Neural progenitor cell (in vitro differentiated cells): ENCODE data around the gene SYNJ2. TPM values are rescaled to one million over a fixed set of nuclear protein-coding genes. Genes with fewer than 3 reads are reported as not detected.

ENCODE experiments used
- DNase-seq: peaks from one replicate; pipeline ENCODE4 v3.0.0-alpha.2; 2016; ENCODE audit warnings: low spot score
- H2AFZ ChIP-seq: fragments of 200-600 bp; sonication (generic); replicated peaks from 2 replicates; pipeline ENCODE4 v1.6.1; 2016; ENCODE audit warnings: antibody characterized with exemption
- H3F3A ChIP-seq: fragments of 200-600 bp; sonication (generic); 2 replicates; pipeline ENCODE4 v1.6.1; 2016; ENCODE audit warnings: antibody characterized with exemption, low read depth
- H3K27ac ChIP-seq: fragments of 200-600 bp; sonication (generic); 2 replicates; pipeline ENCODE4 v1.5.1; 2016; ENCODE audit warnings: mild to moderate bottlenecking
- H3K27me3 ChIP-seq: fragments of 200-600 bp; sonication (generic); 2 replicates; pipeline ENCODE4 v1.6.1; 2016; ENCODE audit warnings: mild to moderate bottlenecking, moderate library complexity
- H3K36me3 ChIP-seq: fragments of 200-600 bp; sonication (generic); 2 replicates; pipeline ENCODE4 v1.5.1; 2016
- H3K4me1 ChIP-seq: fragments of 200-600 bp; sonication (generic); 2 replicates; pipeline ENCODE4 v1.6.1; 2016; ENCODE audit warnings: mixed run types
- H3K4me2 ChIP-seq: fragments of 200-600 bp; sonication (generic); 2 replicates; pipeline ENCODE4 v1.6.1; 2016
- H3K4me3 ChIP-seq: fragments of 200-600 bp; sonication (generic); 2 replicates; pipeline ENCODE4 v1.5.1; 2016
- H3K79me2 ChIP-seq: fragments of 200-600 bp; sonication (generic); 2 replicates; pipeline ENCODE4 v1.6.1; 2016; ENCODE audit warnings: low read depth
- H3K9ac ChIP-seq: fragments of 200-600 bp; sonication (generic); 2 replicates; pipeline ENCODE4 v1.6.1; 2016
- H3K9me3 ChIP-seq: fragments of 200-600 bp; sonication (generic); 2 replicates; pipeline ENCODE4 v1.5.1; 2016; ENCODE audit warnings: low read depth
- H4K20me1 ChIP-seq: fragments of 200-600 bp; sonication (generic); 2 replicates; pipeline ENCODE4 v1.6.1; 2016; ENCODE audit warnings: low read depth
- H3K27ac Mint-ChIP-seq: 3 replicates; pipeline ENCODE4 v1.8.0; 2021; ENCODE audit warnings: mixed read lengths
- H3K27me3 Mint-ChIP-seq: 2 replicates; pipeline ENCODE4 v1.8.0; 2022; ENCODE audit warnings: low read depth, mild to moderate bottlenecking, inconsistent platforms, moderate library complexity, mixed read lengths; ENCODE audit not compliant: insufficient read depth
- H3K36me3 Mint-ChIP-seq: 3 replicates; pipeline ENCODE4 v1.8.0; 2021; ENCODE audit warnings: mixed read lengths
- H3K4me1 Mint-ChIP-seq: 3 replicates; pipeline ENCODE4 v1.8.0; 2021; ENCODE audit warnings: mixed read lengths
- H3K4me3 Mint-ChIP-seq: 3 replicates; pipeline ENCODE4 v1.8.0; 2021; ENCODE audit warnings: mild to moderate bottlenecking, moderate library complexity, mixed read lengths
- H3K9me3 Mint-ChIP-seq: 3 replicates; pipeline ENCODE4 v1.8.0; 2020; ENCODE audit warnings: mixed read lengths
- EZH2 ChIP-seq: fragments of 200-600 bp; sonication (generic); IDR thresholded peaks from 2 replicates; pipeline ENCODE4 v1.6.1; 2017; ENCODE audit warnings: antibody characterized with exemption, mild to moderate bottlenecking, moderate library complexity
- EZH2phosphoT487 ChIP-seq: fragments of 200-600 bp; sonication (generic); IDR thresholded peaks from 2 replicates; pipeline ENCODE4 v1.6.1; 2017; ENCODE audit warnings: antibody characterized with exemption
- total RNA-seq: library from RNA; depleted of rRNA; stranded (reverse); fragments of >200 nt; gene quantifications from 2 replicates; pipeline ENCODE4 v1.2.3, GENCODE V29; 2015; ENCODE audit warnings: low replicate concordance
- TF ChIP-seq, protein P1 (sequence below): fragments of 200-600 bp; sonication (generic); IDR thresholded peaks from 2 replicates; pipeline ENCODE4 v1.5.1; 2017; ENCODE audit warnings: antibody characterized with exemption, mild to moderate bottlenecking

Gene SYNJ2
- total RNA-seq, 1 donor from 2014 or later: 4.8 TPM

DNA sequence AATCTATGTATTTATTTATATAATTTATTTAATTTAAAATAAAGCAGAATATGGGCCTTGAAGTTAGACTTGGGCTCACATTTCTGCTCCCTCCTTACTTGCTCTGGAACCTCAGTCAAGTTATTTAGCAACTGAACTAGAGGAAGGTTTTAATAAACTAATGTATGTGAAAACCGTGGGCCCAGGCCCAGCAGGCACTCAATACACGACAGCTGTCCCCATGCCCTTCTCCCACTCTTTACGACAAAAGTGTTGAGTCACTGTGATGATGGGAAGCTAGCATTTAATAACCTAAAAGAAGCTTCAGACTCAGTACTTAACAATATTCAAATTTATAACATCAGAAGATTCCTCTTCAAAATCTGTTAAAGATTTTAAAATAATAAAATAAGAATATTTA is 139.7 kb downstream of the SYNJ2 start:
- Mint-ChIP-seq H3K4me1 (no peaks in the 10 kb centered on the region), H3K36me3 (peaks cover 18% of the 10 kb centered on the region), H3K27me3 (no peaks in the 10 kb centered on the region), H3K9me3 (no peaks in the 10 kb centered on the region), H3K27ac (no peak overlapping the region), H3K4me3 (no peak overlapping the region)
- no peak for DNase-seq
- Histone ChIP-seq H4K20me1 (no peaks in the 10 kb centered on the region), H3K36me3 (no peaks in the 10 kb centered on the region), H3K4me3 (no peak overlapping the region), H3K4me1 (no peaks in the 10 kb centered on the region), H3K9me3 (no peaks in the 10 kb centered on the region), H3K4me2 (no peak overlapping the region), H3K79me2 (no peaks in the 10 kb centered on the region), H3K27me3 (no peaks in the 10 kb centered on the region), H2AFZ (no peak overlapping the region), H3K27ac (no peak overlapping the region), H3K9ac (no peak overlapping the region), H3F3A (no peaks in the 10 kb centered on the region)
- TF ChIP-seq, protein P1, sequence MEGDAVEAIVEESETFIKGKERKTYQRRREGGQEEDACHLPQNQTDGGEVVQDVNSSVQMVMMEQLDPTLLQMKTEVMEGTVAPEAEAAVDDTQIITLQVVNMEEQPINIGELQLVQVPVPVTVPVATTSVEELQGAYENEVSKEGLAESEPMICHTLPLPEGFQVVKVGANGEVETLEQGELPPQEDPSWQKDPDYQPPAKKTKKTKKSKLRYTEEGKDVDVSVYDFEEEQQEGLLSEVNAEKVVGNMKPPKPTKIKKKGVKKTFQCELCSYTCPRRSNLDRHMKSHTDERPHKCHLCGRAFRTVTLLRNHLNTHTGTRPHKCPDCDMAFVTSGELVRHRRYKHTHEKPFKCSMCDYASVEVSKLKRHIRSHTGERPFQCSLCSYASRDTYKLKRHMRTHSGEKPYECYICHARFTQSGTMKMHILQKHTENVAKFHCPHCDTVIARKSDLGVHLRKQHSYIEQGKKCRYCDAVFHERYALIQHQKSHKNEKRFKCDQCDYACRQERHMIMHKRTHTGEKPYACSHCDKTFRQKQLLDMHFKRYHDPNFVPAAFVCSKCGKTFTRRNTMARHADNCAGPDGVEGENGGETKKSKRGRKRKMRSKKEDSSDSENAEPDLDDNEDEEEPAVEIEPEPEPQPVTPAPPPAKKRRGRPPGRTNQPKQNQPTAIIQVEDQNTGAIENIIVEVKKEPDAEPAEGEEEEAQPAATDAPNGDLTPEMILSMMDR: no peak

GRCh38 chr6:158122048-158122447 is 140.4 kb downstream of the SYNJ2 start:
- DNase-seq: no peak
- TF ChIP-seq EZH2phosphoT487: no peak
- TF ChIP-seq EZH2: no peak
- TF ChIP-seq, protein P1: no peak
- no peak overlapping the region for H3K4me3 Mint-ChIP-seq
- Histone ChIP-seq H3K9me3 (no peaks in the 10 kb centered on the region), H3K4me1 (no peaks in the 10 kb centered on the region), H3K4me2 (no peak overlapping the region), H3K9ac (no peak overlapping the region), H3K4me3 (no peak overlapping the region), H2AFZ (no peak overlapping the region), H3K27ac (no peak overlapping the region), H3K36me3 (no peaks in the 10 kb centered on the region), H3K27me3 (no peaks in the 10 kb centered on the region), H3F3A (no peaks in the 10 kb centered on the region), H3K79me2 (no peaks in the 10 kb centered on the region), H4K20me1 (no peaks in the 10 kb centered on the region)
- H3K27me3 Mint-ChIP-seq: no peaks in the 10 kb centered on the region
- H3K27ac Mint-ChIP-seq: no peak overlapping the region
- H3K36me3 Mint-ChIP-seq: peaks cover 14% of the 10 kb centered on the region
- H3K9me3 Mint-ChIP-seq: no peaks in the 10 kb centered on the region
- H3K4me1 Mint-ChIP-seq: no peaks in the 10 kb centered on the region

GRCh38 chr6:158124288-158124687 is 142.6 kb downstream of the SYNJ2 start:
- Mint-ChIP-seq H3K36me3 (peaks cover 12% of the 10 kb centered on the region), H3K4me1 (no peaks in the 10 kb centered on the region), H3K9me3 (no peaks in the 10 kb centered on the region), H3K27me3 (no peaks in the 10 kb centered on the region), H3K4me3 (no peak overlapping the region), H3K27ac (no peak overlapping the region)
- no peak overlapping the region for H2AFZ ChIP-seq
- H3K9me3 ChIP-seq: no peaks in the 10 kb centered on the region
- no peaks in the 10 kb centered on the region for H3K4me1 ChIP-seq
- no peaks in the 10 kb centered on the region for H3F3A ChIP-seq
- H3K79me2 ChIP-seq: no peaks in the 10 kb centered on the region
- H3K4me3 ChIP-seq: no peak overlapping the region
- no peaks in the 10 kb centered on the region for H3K36me3 ChIP-seq
- no peaks in the 10 kb centered on the region for H4K20me1 ChIP-seq
- TF ChIP-seq EZH2 (no peak), EZH2phosphoT487 (no peak)
- TF ChIP-seq, protein P1: no peak
- H3K27me3 ChIP-seq: no peaks in the 10 kb centered on the region
- no peak overlapping the region for H3K4me2 ChIP-seq
- no peak overlapping the region for H3K9ac ChIP-seq
- DNase-seq: no peak
- no peak overlapping the region for H3K27ac ChIP-seq

DNA sequence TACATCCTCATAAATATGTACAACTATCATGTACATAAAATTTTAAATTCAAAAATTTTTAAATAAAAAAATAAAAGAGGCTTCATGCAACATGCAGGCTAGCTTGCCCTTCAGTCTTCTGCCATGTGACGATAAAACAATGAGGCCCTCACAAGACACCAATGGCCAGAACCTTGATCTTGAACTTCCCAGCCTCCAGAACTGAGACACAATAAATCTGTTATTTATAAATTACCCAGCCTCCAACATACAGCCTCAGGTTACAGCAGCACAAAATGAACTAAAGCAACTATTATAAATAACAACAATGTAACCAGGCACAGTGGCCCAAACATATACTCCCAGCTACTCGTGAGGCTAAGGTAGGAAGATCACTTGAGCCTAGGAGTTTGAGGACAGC is 143.6 kb downstream of the SYNJ2 start:
- no peaks in the 10 kb centered on the region for H3K27me3 ChIP-seq
- no peak overlapping the region for H3K27ac Mint-ChIP-seq
- H3K36me3 Mint-ChIP-seq: peaks cover 12% of the 10 kb centered on the region
- no peak overlapping the region for H3K27ac ChIP-seq
- no peak overlapping the region for H3K4me2 ChIP-seq
- no peak overlapping the region for H3K9ac ChIP-seq
- no peaks in the 10 kb centered on the region for H3K9me3 ChIP-seq
- H3K4me1 ChIP-seq: no peaks in the 10 kb centered on the region
- H3K4me1 Mint-ChIP-seq: no peaks in the 10 kb centered on the region
- H3K4me3 ChIP-seq: no peak overlapping the region
- DNase-seq: no peak
- no peaks in the 10 kb centered on the region for H3K79me2 ChIP-seq
- TF ChIP-seq EZH2phosphoT487 (no peak), EZH2 (no peak)
- TF ChIP-seq, protein P1: no peak
- H3K4me3 Mint-ChIP-seq: no peak overlapping the region
- no peaks in the 10 kb centered on the region for H3F3A ChIP-seq
- no peak overlapping the region for H2AFZ ChIP-seq
- no peaks in the 10 kb centered on the region for H3K27me3 Mint-ChIP-seq
- H3K9me3 Mint-ChIP-seq: no peaks in the 10 kb centered on the region
- H4K20me1 ChIP-seq: no peaks in the 10 kb centered on the region
- H3K36me3 ChIP-seq: no peaks in the 10 kb centered on the region
